HEK293 (cell line): ENCODE results near the gene ARAP1.

Experiments used
- CTCF ChIA-PET: fragments of 350-600 bp; formaldehyde crosslinking; extraction: SDS; loops from one replicate; lab custom pipeline; 2021; ENCODE audit warnings: antibody characterized with exemption; lab: Yijun Ruan, JAX
- POLR2A ChIA-PET: fragments of 300-600 bp; formaldehyde crosslinking; extraction: SDS; loops from one replicate; lab custom pipeline; 2020; ENCODE audit warnings: antibody characterized with exemption, inconsistent platforms; lab: Yijun Ruan, JAX
- H3K27ac ChIP-seq: fragments of 200-500 bp; sonication (Bioruptor generic); 2 replicates; pipeline ENCODE4 v1.5.1; 2014; ENCODE audit warnings: low read depth, low read length, control low read depth, inconsistent platforms; ENCODE audit errors: extremely low read depth
- H3K36me3 ChIP-seq, 2 experiments: fragments of 200-500 bp in 1 of 2; sonication (Bioruptor generic) in 1 of 2; 1 replicate in 1 of 2; 2 replicates in 1 of 2; pipeline ENCODE4 v1.5.1; 2014 to 2017; ENCODE audit warnings: inconsistent platforms in 2 of 2, low read length in 2 of 2; ENCODE audit not compliant: control insufficient read depth in 2 of 2, insufficient read depth in 1 of 2
- H3K4me1 ChIP-seq: fragments of 200-500 bp; sonication (Bioruptor generic); 2 replicates; pipeline ENCODE4 v1.5.1; 2014; ENCODE audit warnings: mild to moderate bottlenecking, low read length, inconsistent platforms; ENCODE audit not compliant: control insufficient read depth, insufficient read depth
- H3K4me3 ChIP-seq: 2 replicates; pipeline ENCODE4 v1.5.1; 2011; ENCODE audit warnings: low read depth, mild to moderate bottlenecking, control low read depth, low read length, moderate library complexity
- H3K9me3 ChIP-seq: fragments of 200-500 bp; sonication (Bioruptor generic); 2 replicates; pipeline ENCODE4 v1.5.1; 2014; ENCODE audit warnings: low read depth, low read length, inconsistent platforms; ENCODE audit not compliant: control insufficient read depth, insufficient read depth
- CTCF ChIP-seq: fragments of 450-650 bp; formaldehyde crosslinking; IDR thresholded peaks from 2 replicates; pipeline ENCODE4 v1.5.1; 2016; ENCODE audit warnings: missing biosample characterization, missing genetic modification characterization
- EGR2 ChIP-seq: fragments of 450-650 bp; formaldehyde crosslinking; IDR thresholded peaks from 2 replicates; pipeline ENCODE4 v1.5.1; 2016; ENCODE audit warnings: low read depth, missing biosample characterization, missing genetic modification characterization
- PATZ1 ChIP-seq: fragments of 450-650 bp; formaldehyde crosslinking; IDR thresholded peaks from 2 replicates; pipeline ENCODE4 v1.5.1; 2016; ENCODE audit warnings: missing biosample characterization, missing genetic modification characterization
- ZFHX2 ChIP-seq: fragments of 450-650 bp; formaldehyde crosslinking; conservative IDR thresholded peaks from 2 replicates; pipeline ENCODE4 v1.5.1; 2016; ENCODE audit warnings: missing biosample characterization, missing genetic modification characterization
- ZFP37 ChIP-seq: fragments of 450-650 bp; formaldehyde crosslinking; IDR thresholded peaks from 2 replicates; pipeline ENCODE4 v1.5.1; 2016; ENCODE audit warnings: missing biosample characterization, missing genetic modification characterization
- ZFP69B ChIP-seq: fragments of 450-650 bp; formaldehyde crosslinking; IDR thresholded peaks from 2 replicates; pipeline ENCODE4 v1.5.1; 2016; ENCODE audit warnings: missing biosample characterization, missing genetic modification characterization
- ZIC2 ChIP-seq: fragments of 450-650 bp; formaldehyde crosslinking; IDR thresholded peaks from 2 replicates; pipeline ENCODE4 v1.5.1; 2016; ENCODE audit warnings: missing biosample characterization, missing genetic modification characterization
- ZNF146 ChIP-seq: fragments of 450-650 bp; formaldehyde crosslinking; IDR thresholded peaks from 2 replicates; pipeline ENCODE4 v1.5.1; 2016; ENCODE audit warnings: missing biosample characterization, missing genetic modification characterization
- ZNF239 ChIP-seq: fragments of 450-650 bp; formaldehyde crosslinking; IDR thresholded peaks from 2 replicates; pipeline ENCODE4 v1.5.1; 2016; ENCODE audit warnings: missing biosample characterization, missing genetic modification characterization
- ZNF324 ChIP-seq: fragments of 450-650 bp; formaldehyde crosslinking; IDR thresholded peaks from 2 replicates; pipeline ENCODE4 v1.5.1; 2016; ENCODE audit warnings: missing biosample characterization, missing genetic modification characterization
- ZNF449 ChIP-seq: fragments of 450-650 bp; formaldehyde crosslinking; IDR thresholded peaks from 2 replicates; pipeline ENCODE4 v1.5.1; 2017; ENCODE audit warnings: missing biosample characterization, mild to moderate bottlenecking, missing genetic modification characterization, moderate library complexity
- ZNF488 ChIP-seq: fragments of 450-650 bp; formaldehyde crosslinking; IDR thresholded peaks from 2 replicates; pipeline ENCODE4 v1.5.1; 2016; ENCODE audit warnings: missing biosample characterization, missing genetic modification characterization
- ZNF596 ChIP-seq: fragments of 450-650 bp; IDR thresholded peaks from 2 replicates; pipeline ENCODE4 v1.5.0; 2018; ENCODE audit warnings: missing biosample characterization, mild to moderate bottlenecking, missing genetic modification characterization, moderate library complexity
- ZNF624 ChIP-seq: fragments of 450-650 bp; formaldehyde crosslinking; IDR thresholded peaks from 2 replicates; pipeline ENCODE4 v1.5.1; 2017; ENCODE audit warnings: missing biosample characterization, missing genetic modification characterization
- ZNF654 ChIP-seq: fragments of 450-650 bp; formaldehyde crosslinking; IDR thresholded peaks from 2 replicates; pipeline ENCODE4 v1.5.1; 2016; ENCODE audit warnings: low read depth, missing biosample characterization, missing genetic modification characterization
- ZNF658 ChIP-seq: fragments of 450-650 bp; formaldehyde crosslinking; IDR thresholded peaks from 2 replicates; pipeline ENCODE4; 2016; ENCODE audit warnings: missing biosample characterization, missing genetic modification characterization
- ZNF701 ChIP-seq: fragments of 450-650 bp; formaldehyde crosslinking; IDR thresholded peaks from 2 replicates; pipeline ENCODE4 v1.5.1; 2016; ENCODE audit warnings: missing biosample characterization, missing genetic modification characterization
- ZNF837 ChIP-seq: fragments of 450-650 bp; formaldehyde crosslinking; IDR thresholded peaks from 2 replicates; pipeline ENCODE4 v1.5.1; 2016; ENCODE audit warnings: missing biosample characterization, missing genetic modification characterization

The ARAP1 gene

GRCh38 chr11:72685560-72686480 lies 66.4 kb downstream of the ARAP1 start:
- Histone ChIP-seq H3K36me3 (peaks cover 0 to 69% of the 10 kb centered on the region in 2 experiments; a peak in 2 of 3 replicates), H3K9me3 (no peaks in the 10 kb centered on the region), H3K4me3 (no peak overlapping the region), H3K27ac (no peak overlapping the region)
- ChIA-PET POLR2A (interaction anchor here (1.4 kb wide), 1 partner anchor 36 kb away, joined by 5 read pairs; no protein-coding TSS in a partner anchor), CTCF (interaction anchor here (0.7 to 2.1 kb wide), 5 partner anchors 98 to 604 kb away, joined by 3 to 12 read pairs (median 4); no protein-coding TSS in a partner anchor)
- no peak for TF ChIP-seq ZNF324 (tag by site-specific recombination)
- no peak for TF ChIP-seq ZNF488 (tag by site-specific recombination)
- no peak for TF ChIP-seq ZNF701 (tag by site-specific recombination)
- TF ChIP-seq, all 188 proteins: peak for 0
- no peaks in the 10 kb centered on the region for H3K4me1 ChIP-seq

GRCh38 chr11:72684236-72684912 lies 67.8 kb downstream of the ARAP1 start:
- Histone ChIP-seq H3K9me3 (no peaks in the 10 kb centered on the region), H3K4me1 (no peaks in the 10 kb centered on the region), H3K36me3 (peaks cover 0 to 55% of the 10 kb centered on the region in 2 experiments; a peak in 1 of 3 replicates), H3K27ac (no peak overlapping the region), H3K4me3 (no peak overlapping the region)
- ChIA-PET POLR2A (interaction anchor here (1.4 kb wide), 1 partner anchor 38 kb away, joined by 5 read pairs; no protein-coding TSS in a partner anchor), CTCF (interaction anchor here (0.5 to 5.1 kb wide), 31 partner anchors 8 to 652 kb away, joined by 3 to 50 read pairs (median 4); partner anchors contain the start of gene PDE2A)
- TF ChIP-seq ZFP69B (tag by site-specific recombination) = no peak
- 0 out of 2 replicates have a peak, but pooled peaks have one; percentile 7 for TF ChIP-seq ZNF654 (tag by site-specific recombination)
- TF ChIP-seq ZNF146 (tag by site-specific recombination) = no peak
- TF ChIP-seq ZFHX2 = peak; percentile 93
- no peak for TF ChIP-seq ZNF624
- TF ChIP-seq ZNF239 (tag by site-specific recombination) = no peak
- peak; percentile 49 for TF ChIP-seq CTCF
- peak; percentile 44; the same call in 1 of the 2 replicates for TF ChIP-seq ZIC2 (tag by site-specific recombination)
- peak; percentile 86 for TF ChIP-seq EGR2 (tag by site-specific recombination)

GRCh38 chr11:72683782-72684200 lies 68.4 kb downstream of the ARAP1 start:
- no peak overlapping the region for H3K27ac ChIP-seq
- H3K9me3 ChIP-seq = no peaks in the 10 kb centered on the region
- no peaks in the 10 kb centered on the region for H3K4me1 ChIP-seq
- H3K36me3 ChIP-seq = peaks cover 0 to 49% of the 10 kb centered on the region in 2 experiments; a peak in 1 of 3 replicates
- ChIA-PET CTCF (interaction anchor here (0.5 to 5.1 kb wide), 31 partner anchors 9 to 652 kb away, joined by 3 to 50 read pairs (median 4); partner anchors contain the start of gene PDE2A), POLR2A (no interaction called here)
- no peak overlapping the region for H3K4me3 ChIP-seq
- peak; percentile 79 for TF ChIP-seq CTCF
- TF ChIP-seq PATZ1 (tag by site-specific recombination) = 0 out of 2 replicates have a peak, but pooled peaks have one; percentile 21
- TF ChIP-seq ZFP37 = no peak
- TF ChIP-seq ZNF658 (tag by site-specific recombination) = no peak
- TF ChIP-seq ZNF596 (tag by site-specific recombination) = no peak
- TF ChIP-seq ZNF837 (tag by site-specific recombination) = no peak
- no peak for TF ChIP-seq ZNF449 (tag by site-specific recombination)
